Mesendoderm (in vitro differentiated cells): ENCODE results near the gene RNF225.
"Not testable (repeated sequence)": the region's sequence is repeated elsewhere in the genome, so short reads cannot be mapped to it uniquely, and the experiment has no call there.

ENCODE experiments used
- DNase-seq: peaks from one replicate; pipeline ENCODE4 v3.0.0; 2013
- H2AK5ac ChIP-seq: 2 replicates; pipeline ENCODE4 v1.6.1; 2013; ENCODE audit warnings: low read length, inconsistent platforms
- H2BK120ac ChIP-seq: 2 replicates; pipeline ENCODE4 v1.6.1; 2013; ENCODE audit warnings: low read depth, mild to moderate bottlenecking, low read length, moderate library complexity, mixed read lengths
- H2BK15ac ChIP-seq: replicated peaks from 2 replicates; pipeline ENCODE4 v1.6.1; 2013; ENCODE audit warnings: low read depth, mild to moderate bottlenecking, moderate library complexity
- H2BK5ac ChIP-seq: 2 replicates; pipeline ENCODE4 v1.6.1; 2013; ENCODE audit warnings: low read length, inconsistent platforms
- H3K18ac ChIP-seq: 2 replicates; pipeline ENCODE4 v1.6.1; 2013; ENCODE audit warnings: mild to moderate bottlenecking, low read length, mixed read lengths
- H3K23ac ChIP-seq: one replicate; pipeline ENCODE4 v1.6.1; 2013; ENCODE audit warnings: low read length
- H3K27ac ChIP-seq: 2 replicates; pipeline ENCODE4 v1.5.1; 2013; ENCODE audit warnings: low read depth, mild to moderate bottlenecking, inconsistent platforms, low read length, moderate library complexity
- H3K27me3 ChIP-seq: 2 replicates; pipeline ENCODE4 v1.6.1; 2013; ENCODE audit warnings: low read length, control low read depth, mild to moderate bottlenecking, inconsistent platforms; ENCODE audit not compliant: insufficient read depth, poor library complexity
- H3K36me3 ChIP-seq: 2 replicates; pipeline ENCODE4 v1.6.1; 2013; ENCODE audit warnings: low read length, inconsistent platforms; ENCODE audit not compliant: control insufficient read depth, insufficient read depth
- H3K4ac ChIP-seq: one replicate; pipeline ENCODE4 v1.6.1; 2013; ENCODE audit warnings: low read depth, mild to moderate bottlenecking, low read length, moderate library complexity
- H3K4me1 ChIP-seq: 2 replicates; pipeline ENCODE4 v1.6.1; 2013; ENCODE audit warnings: low read depth, low read length, inconsistent platforms; ENCODE audit not compliant: control insufficient read depth
- H3K4me2 ChIP-seq: 2 replicates; pipeline ENCODE4 v1.6.1; 2013; ENCODE audit warnings: low read length
- H3K4me3 ChIP-seq: 2 replicates; pipeline ENCODE4 v1.5.1; 2013; ENCODE audit warnings: mild to moderate bottlenecking, low read length
- H3K56ac ChIP-seq: one replicate; pipeline ENCODE4 v1.6.1; 2013; ENCODE audit warnings: low read length
- H3K79me1 ChIP-seq: 2 replicates; pipeline ENCODE4 v1.6.1; 2013; ENCODE audit warnings: low read length, inconsistent platforms
- H3K79me2 ChIP-seq: 2 replicates; pipeline ENCODE4 v1.6.1; 2013; ENCODE audit warnings: mild to moderate bottlenecking, low read length; ENCODE audit not compliant: control insufficient read depth, insufficient read depth
- H3K9ac ChIP-seq: 2 replicates; pipeline ENCODE4 v1.6.1; 2013; ENCODE audit warnings: low read length, inconsistent platforms
- H4K5ac ChIP-seq: one replicate; pipeline ENCODE4 v1.6.1; 2013; ENCODE audit warnings: low read length
- H4K8ac ChIP-seq: one replicate; pipeline ENCODE4 v1.6.1; 2013; ENCODE audit warnings: low read depth, mild to moderate bottlenecking, control low read depth, low read length, moderate library complexity
- WGBS: extraction: QIAGEN DNeasy Blood & Tissue Kit; methylation state at CpG from one replicate; pipeline ENCODE4 v1.1.7; 2013; ENCODE audit warnings: low lambda C conversion rate, missing lambda C conversion rate; ENCODE audit not compliant: insufficient coverage; ENCODE audit errors: extremely low coverage; 5-methylcytosine and 5-hydroxymethylcytosine counted together

Gene RNF225

GRCh38 chr19:58368561-58369360, 26.7 kb upstream of the RNF225 start:
- no peak for DNase-seq
- WGBS = no CpG with 5 or more reads among the region's 68 CpGs
- Histone ChIP-seq H2AK5ac (no peak overlapping the region), H3K18ac (no peak overlapping the region), H3K4ac (no peak overlapping the region), H4K8ac (no peak overlapping the region), H2BK15ac (no peak overlapping the region), H3K36me3 (no peaks in the 10 kb centered on the region), H3K79me1 (no peaks in the 10 kb centered on the region), H3K56ac (no peak overlapping the region), H2BK5ac (no peak overlapping the region), H2BK120ac (no peak overlapping the region), H3K4me1 (no peaks in the 10 kb centered on the region), H3K9ac (no peak overlapping the region), H3K23ac (no peak overlapping the region), H3K79me2 (no peaks in the 10 kb centered on the region), H3K27ac (no peak overlapping the region), H4K5ac (no peak overlapping the region), H3K4me3 (no peak overlapping the region), H3K27me3 (no peaks in the 10 kb centered on the region), H3K4me2 (no peak overlapping the region)

- peak; percentile 65 for DNase-seq
- H2BK5ac ChIP-seq = no peak overlapping the region
- H3K79me1 ChIP-seq = no peaks in the 10 kb centered on the region
- H2AK5ac ChIP-seq = no peak overlapping the region
- H3K79me2 ChIP-seq = no peaks in the 10 kb centered on the region
- WGBS = no CpG with 5 or more reads among the region's 15 CpGs
- H3K4me2 ChIP-seq = no peak overlapping the region
- no peak overlapping the region for H3K27ac ChIP-seq
- H3K56ac ChIP-seq = no peak overlapping the region
- H4K5ac ChIP-seq = no peak overlapping the region
- no peaks in the 10 kb centered on the region for H3K27me3 ChIP-seq
- H3K4me3 ChIP-seq = no peak overlapping the region
- H3K4ac ChIP-seq = no peak overlapping the region
- H2BK15ac ChIP-seq = no peak overlapping the region
- H3K9ac ChIP-seq = no peak overlapping the region
- H2BK120ac ChIP-seq = no peak overlapping the region
- H3K23ac ChIP-seq = no peak overlapping the region
- no peak overlapping the region for H3K18ac ChIP-seq
- no peaks in the 10 kb centered on the region for H3K4me1 ChIP-seq
- no peaks in the 10 kb centered on the region for H3K36me3 ChIP-seq
- no peak overlapping the region for H4K8ac ChIP-seq
These were observed 22.9 kb upstream of the RNF225 start for GRCh38 chr19:58372311-58373133.

GRCh38 chr19:58374200-58374599, 21.3 kb upstream of the RNF225 start:
- no peak overlapping the region for H3K4me3 ChIP-seq
- H3K4me1 ChIP-seq = no peaks in the 10 kb centered on the region
- H2BK120ac ChIP-seq = no peak overlapping the region
- H2AK5ac ChIP-seq = no peak overlapping the region
- H3K56ac ChIP-seq = no peak overlapping the region
- no peak overlapping the region for H3K27ac ChIP-seq
- no peak overlapping the region for H3K18ac ChIP-seq
- no peak overlapping the region for H3K23ac ChIP-seq
- no peak overlapping the region for H2BK5ac ChIP-seq
- no peak overlapping the region for H4K5ac ChIP-seq
- no peaks in the 10 kb centered on the region for H3K27me3 ChIP-seq
- no peak overlapping the region for H2BK15ac ChIP-seq
- H3K4me2 ChIP-seq = no peak overlapping the region
- no peaks in the 10 kb centered on the region for H3K36me3 ChIP-seq
- no peak overlapping the region for H3K9ac ChIP-seq
- H4K8ac ChIP-seq = no peak overlapping the region
- no peaks in the 10 kb centered on the region for H3K79me2 ChIP-seq
- H3K4ac ChIP-seq = no peak overlapping the region
- no peak for DNase-seq
- WGBS = no CpG with 5 or more reads among the region's 4 CpGs
- peaks cover under 1% of the 10 kb centered on the region for H3K79me1 ChIP-seq

GRCh38 chr19:58376724-58377123, 18.7 kb upstream of the RNF225 start:
- not testable (repeated sequence) for H3K27me3 ChIP-seq, H3K9ac ChIP-seq, H3K4ac ChIP-seq, H3K23ac ChIP-seq, H3K56ac ChIP-seq, H3K79me1 ChIP-seq, H3K18ac ChIP-seq, H4K8ac ChIP-seq, H2BK5ac ChIP-seq, H2BK120ac ChIP-seq, H2BK15ac ChIP-seq, H3K4me1 ChIP-seq, H3K4me2 ChIP-seq, H2AK5ac ChIP-seq, H3K4me3 ChIP-seq, H3K27ac ChIP-seq, H4K5ac ChIP-seq, H3K36me3 ChIP-seq, H3K79me2 ChIP-seq, DNase-seq
- no CpG with 5 or more reads among the region's 7 CpGs for WGBS

- Histone ChIP-seq H2AK5ac (no peak overlapping the region), H3K4ac (no peak overlapping the region), H3K23ac (no peak overlapping the region), H4K5ac (no peak overlapping the region), H3K79me2 (no peaks in the 10 kb centered on the region), H3K9ac (no peak overlapping the region), H3K56ac (peak overlapping the region; percentile 30), H3K4me3 (no peak overlapping the region), H3K27me3 (no peaks in the 10 kb centered on the region), H3K4me1 (no peaks in the 10 kb centered on the region), H2BK5ac (no peak overlapping the region), H3K4me2 (no peak overlapping the region), H2BK15ac (no peak overlapping the region), H3K79me1 (peaks cover 4% of the 10 kb centered on the region), H4K8ac (no peak overlapping the region), H3K27ac (no peak overlapping the region), H2BK120ac (no peak overlapping the region), H3K36me3 (no peaks in the 10 kb centered on the region), H3K18ac (no peak overlapping the region)
- no peak for DNase-seq
- no CpG with 5 or more reads among the region's 6 CpGs for WGBS
These were observed 16.2 kb upstream of the RNF225 start for GRCh38 chr19:58379246-58379645.
